GM12874 (cell line): ENCODE results near the gene CYLD.

Experiments
- CTCF ChIP-seq: IDR thresholded peaks from 2 replicates; pipeline ENCODE4 v1.5.1; 2011; ENCODE audit warnings: low read depth, mild to moderate bottlenecking, control low read depth, low read length, moderate library complexity; ENCODE audit not compliant: insufficient read depth

The CYLD gene

GRCh38 chr16:50696575-50697420 lies 45.1 kb upstream of the CYLD start:
- TF ChIP-seq CTCF = no peak

GRCh38 chr16:50697421-50697715 lies 44.5 kb upstream of the CYLD start:
- TF ChIP-seq CTCF = no peak

GRCh38 chr16:50697881-50698767 lies 43.8 kb upstream of the CYLD start:
- TF ChIP-seq CTCF = no peak

GRCh38 chr16:50699326-50700159 lies 42.3 kb upstream of the CYLD start:
- no peak for TF ChIP-seq CTCF

- no peak for TF ChIP-seq CTCF
Observed at GRCh38 chr16:50702725-50703124, 39.2 kb upstream of the CYLD start.

GRCh38 chr16:50704245-50704644 lies 37.6 kb upstream of the CYLD start:
- no peak for TF ChIP-seq CTCF

GRCh38 chr16:50705436-50706110 lies 36.3 kb upstream of the CYLD start:
- no peak for TF ChIP-seq CTCF
